T-cell (primary cell): ENCODE data around the gene PLCB1. TPM values are rescaled to one million over a fixed set of nuclear protein-coding genes. Genes with fewer than 3 reads are reported as not detected.

ENCODE experiments used
- ATAC-seq, 4 experiments: fragments of 200-7000 bp in 3 of 4; fragments of 150-1000 bp in 1 of 4; cut with Tn5 transposase; replicated peaks in 1 of 4; 1 replicate in 3 of 4; 2 replicates in 1 of 4; pipeline ENCODE4 v1.10.0; 2021; ENCODE audit warnings: moderate library complexity in 3 of 4, mild to moderate bottlenecking in 2 of 4, moderate number of reproducible peaks in 1 of 4
- CTCF ChIA-PET, 2 donors: fragments of 300-600 bp; sonication (Branson Sonifier 250); formaldehyde crosslinking; loops; one replicate each; lab custom pipeline; 2022; ENCODE audit warnings: antibody characterized with exemption in 2 of 2; lab: Charles Lee
- POLR2A ChIA-PET, 2 donors: fragments of 300-600 bp; sonication (Branson Sonifier 250); formaldehyde crosslinking; loops; one replicate each; lab custom pipeline; 2022; ENCODE audit warnings: antibody characterized with exemption in 2 of 2; lab: Charles Lee
- DNase-seq, 35 experiments: peaks; one replicate each; pipeline versions ENCODE4 v3.0.0 to v3.0.0-alpha.2; 2013 to 2023
- H3K27ac ChIP-seq: one replicate; pipeline ENCODE4 v1.5.1; 2013; ENCODE audit warnings: low read length
- H3K27me3 ChIP-seq, 2 experiments: replicated peaks in 1 of 2; 1 replicate in 1 of 2; 2 replicates in 1 of 2; pipeline versions ENCODE4 v1.6.1 to v1.7.0; 2013; ENCODE audit warnings: low read length in 1 of 2, mixed read lengths in 1 of 2; ENCODE audit not compliant: control insufficient read depth in 2 of 2, insufficient read depth in 2 of 2; ENCODE audit errors: extremely low read depth in 1 of 2
- H3K36me3 ChIP-seq, 2 donors: 1 replicate in 1 of 2; 2 replicates in 1 of 2; pipeline versions ENCODE4 v1.6.1 to v1.7.0; 2013; ENCODE audit warnings: low read length in 1 of 2; ENCODE audit not compliant: control insufficient read depth in 2 of 2, insufficient read depth in 1 of 2; ENCODE audit errors: extremely low read depth in 1 of 2
- H3K4me1 ChIP-seq, 2 experiments: 1 replicate in 1 of 2; 2 replicates in 1 of 2; pipeline versions ENCODE4 v1.6.1 to v1.7.0; 2013; ENCODE audit warnings: low read length in 2 of 2, mixed read lengths in 1 of 2; ENCODE audit not compliant: insufficient read depth in 2 of 2, control insufficient read depth in 1 of 2; ENCODE audit errors: extremely low read depth in 1 of 2
- H3K4me3 ChIP-seq, 2 donors: 1 replicate in 1 of 2; 2 replicates in 1 of 2; pipeline versions ENCODE4 v1.5.1 to v1.7.0; 2013; ENCODE audit warnings: mild to moderate bottlenecking in 2 of 2, low read length in 1 of 2, moderate library complexity in 1 of 2; ENCODE audit not compliant: control insufficient read depth in 1 of 2; ENCODE audit errors: extremely low read depth in 1 of 2
- H3K9me3 ChIP-seq: 2 replicates; pipeline ENCODE4 v1.7.0; 2013
- H3K27ac Mint-ChIP-seq, 2 donors: one replicate each; pipeline ENCODE4 v1.8.0; 2020 to 2021; ENCODE audit warnings: mild to moderate bottlenecking in 2 of 2, mixed read lengths in 2 of 2
- H3K27me3 Mint-ChIP-seq, 2 donors: one replicate each; pipeline ENCODE4 v1.8.0; 2021 to 2022; ENCODE audit warnings: mixed read lengths in 2 of 2
- H3K36me3 Mint-ChIP-seq: one replicate; pipeline ENCODE4 v1.8.0; 2021; ENCODE audit warnings: mixed read lengths
- H3K4me1 Mint-ChIP-seq, 3 donors: one replicate each; pipeline ENCODE4 v1.8.0; 2020 to 2022; ENCODE audit warnings: mixed read lengths in 3 of 3, mild to moderate bottlenecking in 1 of 3
- H3K4me3 Mint-ChIP-seq, 3 donors: one replicate each; pipeline ENCODE4 v1.8.0; 2020 to 2022; ENCODE audit warnings: mild to moderate bottlenecking in 3 of 3, mixed read lengths in 3 of 3, moderate library complexity in 3 of 3
- H3K9me3 Mint-ChIP-seq, 3 donors: one replicate each; pipeline ENCODE4 v1.8.0; 2020 to 2022; ENCODE audit warnings: mixed read lengths in 3 of 3
- WGBS: methylation state at CpG from one replicate; pipeline ENCODE4 v1.1.5; 2013; ENCODE audit warnings: missing lambda C conversion rate; ENCODE audit not compliant: insufficient coverage; 5-methylcytosine and 5-hydroxymethylcytosine counted together
- total RNA-seq, 35 experiments: library from RNA in 6 of 35; stranded (reverse) in 6 of 35; fragments of 120-200 nt in 1 of 35; gene quantifications; one replicate each; pipeline versions ENCODE4 v1.2.1 to v1.2.4 and lab custom pipeline; 2013 to 2026

The PLCB1 gene
- total RNA-seq, 5 donors from 2014 or later (not counting 1 experiment from before 2014, with no cell fraction given): 3.3 to 15.1 (median 7.4) TPM

DNA sequence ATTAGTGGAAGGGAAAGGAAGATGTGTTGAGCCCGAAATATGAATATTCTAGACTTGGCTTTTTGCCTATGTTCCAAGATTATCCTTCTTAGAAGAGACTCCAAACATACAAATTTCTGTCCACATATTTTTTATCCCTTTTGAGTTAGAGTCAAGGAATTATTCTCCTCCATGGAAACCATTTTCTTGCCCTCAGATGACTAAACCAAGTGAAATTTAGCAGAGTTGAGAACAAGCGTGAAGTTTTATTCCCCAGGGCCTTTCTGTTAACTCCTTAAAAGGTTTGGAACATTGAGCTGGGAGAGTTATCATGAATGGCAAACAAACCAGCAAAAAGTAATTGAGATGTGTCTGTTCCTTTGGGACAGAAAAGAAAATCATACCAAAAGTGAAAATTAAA lies 650.7 kb downstream of the PLCB1 start:
- no peak overlapping the region for H3K4me3 Mint-ChIP-seq

DNA sequence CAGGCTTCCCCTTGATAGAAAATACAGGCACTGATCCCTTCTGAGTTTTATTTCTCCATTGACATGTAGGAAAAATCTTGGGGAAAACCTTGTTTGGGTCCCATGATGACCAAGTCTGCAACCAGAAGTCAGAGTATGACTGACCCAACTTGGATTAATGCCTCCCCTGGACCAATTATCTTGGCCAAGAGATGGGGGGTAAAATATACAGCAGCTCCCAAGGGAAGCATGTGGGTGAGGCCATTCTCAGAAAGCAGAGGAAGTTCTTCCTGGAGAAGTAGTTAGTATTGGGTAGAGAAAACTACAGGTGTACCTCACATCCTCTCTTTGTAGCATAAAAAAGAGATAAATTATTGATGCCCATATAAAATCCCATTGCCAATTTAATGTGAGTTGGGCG lies 651.7 kb downstream of the PLCB1 start:
- DNase-seq: no peak
- Mint-ChIP-seq H3K4me1 (no peaks in the 10 kb centered on the region), H3K27ac (no peak overlapping the region), H3K36me3 (peaks cover 4% of the 10 kb centered on the region), H3K4me3 (no peak overlapping the region), H3K27me3 (no peaks in the 10 kb centered on the region), H3K9me3 (peaks cover 0 to 3% (median 0%) of the 10 kb centered on the region in 3 donors)
- no peak overlapping the region for H3K4me3 ChIP-seq
- H3K27ac ChIP-seq: no peak overlapping the region
- H3K4me1 ChIP-seq: no peaks in the 10 kb centered on the region
- WGBS: no CpG with 5 or more reads among the region's 1 CpG
- POLR2A ChIA-PET: no interaction called here
- H3K27me3 ChIP-seq: no peaks in the 10 kb centered on the region
- no peaks in the 10 kb centered on the region for H3K9me3 ChIP-seq
- CTCF ChIA-PET: no interaction called here
- H3K36me3 ChIP-seq: no peaks in the 10 kb centered on the region
- ATAC-seq: no peak

More for the DNA sequence above, 650.7 kb downstream of the PLCB1 start:
- Histone ChIP-seq H3K4me1 (no peaks in the 10 kb centered on the region), H3K4me3 (no peak overlapping the region), H3K36me3 (no peaks in the 10 kb centered on the region), H3K9me3 (no peaks in the 10 kb centered on the region), H3K27me3 (no peaks in the 10 kb centered on the region), H3K27ac (no peak overlapping the region)
- H3K4me1 Mint-ChIP-seq: no peaks in the 10 kb centered on the region
- POLR2A ChIA-PET: no interaction called here
- no peak overlapping the region for H3K27ac Mint-ChIP-seq
- peaks cover 0 to 3% (median 2%) of the 10 kb centered on the region in 3 donors for H3K9me3 Mint-ChIP-seq
- ATAC-seq (no peak), DNase-seq (no peak)
- CTCF ChIA-PET: no interaction called here
- peaks cover 6% of the 10 kb centered on the region for H3K36me3 Mint-ChIP-seq
- no peaks in the 10 kb centered on the region for H3K27me3 Mint-ChIP-seq
- WGBS: no CpG with 5 or more reads among the region's 2 CpGs

DNA sequence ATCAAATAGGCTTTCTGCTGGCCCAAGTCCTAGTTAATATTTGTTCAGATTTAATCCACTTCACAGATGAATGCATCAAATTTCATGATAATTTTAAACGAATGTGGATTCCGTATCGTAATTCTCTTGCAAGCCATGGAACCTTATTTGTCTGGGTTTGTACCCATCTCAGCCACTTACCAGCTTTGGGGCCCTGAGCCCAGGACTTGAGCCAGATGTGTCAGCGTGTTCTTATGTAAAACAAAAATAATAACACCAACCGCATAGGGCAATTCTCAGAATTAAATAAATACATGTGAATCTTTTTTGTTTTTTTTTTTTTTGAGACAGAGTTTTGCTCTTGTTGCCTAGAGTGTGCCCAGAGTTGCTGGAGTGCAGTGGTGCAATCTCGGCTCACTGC lies 654.3 kb downstream of the PLCB1 start:
- peaks cover 0 to 2% (median 0%) of the 10 kb centered on the region in 3 donors for H3K9me3 Mint-ChIP-seq
- no peak overlapping the region for H3K27ac ChIP-seq
- no peaks in the 10 kb centered on the region for H3K27me3 Mint-ChIP-seq
- 92% methylated on average over 2 of the region's 6 CpGs for WGBS
- H3K27ac Mint-ChIP-seq: no peak overlapping the region
- no peak overlapping the region for H3K4me3 Mint-ChIP-seq
- no peaks in the 10 kb centered on the region for H3K36me3 Mint-ChIP-seq
- no peaks in the 10 kb centered on the region for H3K27me3 ChIP-seq
- no peak for DNase-seq
- CTCF ChIA-PET: no interaction called here
- H3K9me3 ChIP-seq: no peaks in the 10 kb centered on the region
- H3K4me1 Mint-ChIP-seq: no peaks in the 10 kb centered on the region
- no peaks in the 10 kb centered on the region for H3K4me1 ChIP-seq
- no peaks in the 10 kb centered on the region for H3K36me3 ChIP-seq
- ATAC-seq: no peak
- H3K4me3 ChIP-seq: no peak overlapping the region
- POLR2A ChIA-PET: no interaction called here

GRCh38 chr20:8787090-8787489 lies 655.0 kb downstream of the PLCB1 start:
- H3K36me3 Mint-ChIP-seq: no peaks in the 10 kb centered on the region
- H3K4me1 Mint-ChIP-seq: no peaks in the 10 kb centered on the region
- no peaks in the 10 kb centered on the region for H3K4me1 ChIP-seq
- H3K9me3 Mint-ChIP-seq: no peaks in the 10 kb centered on the region
- CTCF ChIA-PET: no interaction called here
- no peaks in the 10 kb centered on the region for H3K36me3 ChIP-seq
- no peak overlapping the region for H3K4me3 ChIP-seq
- H3K27me3 Mint-ChIP-seq: no peaks in the 10 kb centered on the region
- no peak for DNase-seq
- H3K9me3 ChIP-seq: no peaks in the 10 kb centered on the region
- no peak for ATAC-seq
- no peak overlapping the region for H3K27ac Mint-ChIP-seq
- H3K27ac ChIP-seq: no peak overlapping the region
- WGBS: 43% methylated on average over 1 of the region's 3 CpGs
- H3K4me3 Mint-ChIP-seq: no peak overlapping the region
- POLR2A ChIA-PET: no interaction called here
- H3K27me3 ChIP-seq: no peaks in the 10 kb centered on the region

GRCh38 chr20:8788275-8788674 lies 656.2 kb downstream of the PLCB1 start:
- Mint-ChIP-seq H3K36me3 (no peaks in the 10 kb centered on the region), H3K27me3 (no peaks in the 10 kb centered on the region), H3K9me3 (no peaks in the 10 kb centered on the region), H3K4me1 (no peaks in the 10 kb centered on the region), H3K27ac (no peak overlapping the region), H3K4me3 (no peak overlapping the region)
- ATAC-seq (no peak), DNase-seq (no peak)
- no peaks in the 10 kb centered on the region for H3K36me3 ChIP-seq
- H3K9me3 ChIP-seq: no peaks in the 10 kb centered on the region
- no peak overlapping the region for H3K4me3 ChIP-seq
- POLR2A ChIA-PET: no interaction called here
- H3K27me3 ChIP-seq: no peaks in the 10 kb centered on the region
- 82% methylated on average over 2 of the region's 2 CpGs for WGBS
- H3K4me1 ChIP-seq: no peaks in the 10 kb centered on the region
- no peak overlapping the region for H3K27ac ChIP-seq
- CTCF ChIA-PET: interaction anchor here in 1 of 2 donors (0.7 kb wide), 1 partner anchor 29 kb away, joined by 10 read pairs; no protein-coding TSS in a partner anchor

DNA sequence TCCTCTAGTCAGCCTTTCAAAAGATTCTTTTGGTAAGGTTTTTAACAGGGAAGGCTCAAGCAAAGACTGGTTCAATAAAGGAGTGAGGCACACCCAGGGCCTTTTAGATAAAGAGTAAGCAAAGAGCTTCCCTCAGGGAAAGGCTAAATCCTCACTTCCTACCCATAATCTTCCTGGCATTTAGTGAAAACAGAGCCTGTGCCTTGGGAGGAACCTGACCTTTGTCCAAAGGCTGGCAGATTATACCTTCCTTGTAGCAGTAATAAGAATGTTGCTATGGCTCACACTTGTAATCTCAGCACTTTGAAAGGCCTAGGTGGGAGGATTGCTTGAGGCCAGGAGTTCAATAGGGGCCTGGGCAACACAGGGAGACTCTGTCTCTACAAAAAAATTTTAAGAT lies 656.8 kb downstream of the PLCB1 start:
- Mint-ChIP-seq H3K4me3 (no peak overlapping the region), H3K9me3 (no peaks in the 10 kb centered on the region), H3K27ac (no peak overlapping the region), H3K27me3 (no peaks in the 10 kb centered on the region), H3K4me1 (no peaks in the 10 kb centered on the region), H3K36me3 (no peaks in the 10 kb centered on the region)
- ChIA-PET CTCF (interaction anchor here in 1 of 2 donors (0.7 kb wide), 1 partner anchor 29 kb away, joined by 10 read pairs; no protein-coding TSS in a partner anchor), POLR2A (no interaction called here)
- no peaks in the 10 kb centered on the region for H3K27me3 ChIP-seq
- DNase-seq (no peak), ATAC-seq (no peak)
- no peak overlapping the region for H3K27ac ChIP-seq
- H3K4me3 ChIP-seq: no peak overlapping the region
- no peaks in the 10 kb centered on the region for H3K4me1 ChIP-seq
- H3K9me3 ChIP-seq: no peaks in the 10 kb centered on the region
- H3K36me3 ChIP-seq: no peaks in the 10 kb centered on the region
